ENCODE measurements around the gene EFNA4. TPM values are rescaled to one million over a fixed set of nuclear protein-coding genes. Genes with fewer than 3 reads are reported as not detected.
"Not testable (repeated sequence)": the region's sequence is repeated elsewhere in the genome, so short reads cannot be mapped to it uniquely, and the experiment has no call there.

EFNA4 gene
- total RNA-seq, 1 donor from 2014 or later = 11.8 TPM

DNA sequence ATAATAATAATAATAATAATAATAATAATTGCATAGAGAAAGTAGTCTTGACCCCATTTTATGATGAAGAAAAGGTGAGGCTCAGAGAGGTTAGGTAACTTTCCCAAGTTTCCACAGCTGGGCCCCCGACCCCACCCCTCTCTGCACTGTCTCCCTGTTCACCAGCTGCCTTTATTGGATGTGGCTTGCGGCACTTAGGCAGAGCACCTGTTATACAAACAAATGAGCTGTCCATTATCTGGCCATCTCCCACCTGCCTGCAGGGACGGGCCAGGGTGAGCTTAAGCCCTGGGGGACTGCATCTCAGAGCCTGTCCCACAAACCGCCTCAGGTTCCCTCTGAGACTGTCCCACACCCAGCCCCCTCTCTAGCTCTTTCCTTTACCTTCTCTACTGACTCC, 54.1 kb downstream of the EFNA4 start:
- no peak for FAIRE-seq

GRCh38 chr1:155118090-155118489, 54.5 kb downstream of the EFNA4 start:
- H3K4me3 ChIP-seq (ENCODE audit: insufficient read depth, low read depth, low read length); H3K9me3 ChIP-seq (ENCODE audit: insufficient read depth, low read depth, low read length); H3K4me3 Mint-ChIP-seq (ENCODE audit: unreplicated experiment); H3K79me2 ChIP-seq (ENCODE audit: insufficient read depth, low read length); H3K4me2 ChIP-seq (ENCODE audit: low read length); H3K36me3 Mint-ChIP-seq (ENCODE audit: low read depth, unreplicated experiment); H3K4me1 ChIP-seq (ENCODE audit: insufficient read depth, low read length); H2AFZ ChIP-seq (ENCODE audit: low read depth, low read length); H3K9me3 Mint-ChIP-seq (ENCODE audit: unreplicated experiment); H3K27ac ChIP-seq (ENCODE audit: low read depth, low read length); H3K9ac ChIP-seq (ENCODE audit: low read length); FAIRE-seq; H3K4me1 Mint-ChIP-seq (ENCODE audit: low read depth, unreplicated experiment); H3K27ac Mint-ChIP-seq (ENCODE audit: unreplicated experiment); H4K20me1 ChIP-seq (ENCODE audit: insufficient read depth, low read length); DNase-seq (ENCODE audit: low read depth); H3K36me3 ChIP-seq (ENCODE audit: insufficient read depth, low read length): not testable (repeated sequence)
- peaks cover 27% of the 10 kb centered on the region for H3K27me3 ChIP-seq (ENCODE audit: insufficient read depth, low read length)
- peaks cover 45% of the 10 kb centered on the region for H3K27me3 Mint-ChIP-seq (ENCODE audit: low read depth, unreplicated experiment)

More for the DNA sequence above, 54.1 kb downstream of the EFNA4 start:
- no peak overlapping the region for H3K9ac ChIP-seq (ENCODE audit: low read length)
- Mint-ChIP-seq H3K9me3 (ENCODE audit: unreplicated experiment) (peaks cover 2% of the 10 kb centered on the region), H3K4me3 (ENCODE audit: unreplicated experiment) (no peak overlapping the region), H3K27ac (ENCODE audit: unreplicated experiment) (no peak overlapping the region), H3K36me3 (ENCODE audit: low read depth, unreplicated experiment) (no peaks in the 10 kb centered on the region), H3K27me3 (ENCODE audit: low read depth, unreplicated experiment) (peaks cover 45% of the 10 kb centered on the region), H3K4me1 (ENCODE audit: low read depth, unreplicated experiment) (no peaks in the 10 kb centered on the region)
- peaks cover 27% of the 10 kb centered on the region for H3K27me3 ChIP-seq (ENCODE audit: insufficient read depth, low read length)
- no peaks in the 10 kb centered on the region for H3K79me2 ChIP-seq (ENCODE audit: insufficient read depth, low read length)
- H3K9me3 ChIP-seq (ENCODE audit: insufficient read depth, low read depth, low read length) = no peaks in the 10 kb centered on the region
- H3K4me1 ChIP-seq (ENCODE audit: insufficient read depth, low read length) = no peaks in the 10 kb centered on the region
- H3K27ac ChIP-seq (ENCODE audit: low read depth, low read length) = no peak overlapping the region
- H3K4me3 ChIP-seq (ENCODE audit: insufficient read depth, low read depth, low read length) = no peak overlapping the region
- H3K36me3 ChIP-seq (ENCODE audit: insufficient read depth, low read length) = no peaks in the 10 kb centered on the region
- H3K4me2 ChIP-seq (ENCODE audit: low read length) = no peak overlapping the region
- no peaks in the 10 kb centered on the region for H4K20me1 ChIP-seq (ENCODE audit: insufficient read depth, low read length)
- no peak overlapping the region for H2AFZ ChIP-seq (ENCODE audit: low read depth, low read length)
- TF ChIP-seq, protein P1, sequence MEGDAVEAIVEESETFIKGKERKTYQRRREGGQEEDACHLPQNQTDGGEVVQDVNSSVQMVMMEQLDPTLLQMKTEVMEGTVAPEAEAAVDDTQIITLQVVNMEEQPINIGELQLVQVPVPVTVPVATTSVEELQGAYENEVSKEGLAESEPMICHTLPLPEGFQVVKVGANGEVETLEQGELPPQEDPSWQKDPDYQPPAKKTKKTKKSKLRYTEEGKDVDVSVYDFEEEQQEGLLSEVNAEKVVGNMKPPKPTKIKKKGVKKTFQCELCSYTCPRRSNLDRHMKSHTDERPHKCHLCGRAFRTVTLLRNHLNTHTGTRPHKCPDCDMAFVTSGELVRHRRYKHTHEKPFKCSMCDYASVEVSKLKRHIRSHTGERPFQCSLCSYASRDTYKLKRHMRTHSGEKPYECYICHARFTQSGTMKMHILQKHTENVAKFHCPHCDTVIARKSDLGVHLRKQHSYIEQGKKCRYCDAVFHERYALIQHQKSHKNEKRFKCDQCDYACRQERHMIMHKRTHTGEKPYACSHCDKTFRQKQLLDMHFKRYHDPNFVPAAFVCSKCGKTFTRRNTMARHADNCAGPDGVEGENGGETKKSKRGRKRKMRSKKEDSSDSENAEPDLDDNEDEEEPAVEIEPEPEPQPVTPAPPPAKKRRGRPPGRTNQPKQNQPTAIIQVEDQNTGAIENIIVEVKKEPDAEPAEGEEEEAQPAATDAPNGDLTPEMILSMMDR (IDR thresholded peaks at IDR 0.05; ENCODE audit: insufficient read depth, low read depth, low read length) = no peak
- no peak for TF ChIP-seq EZH2 (IDR thresholded peaks at IDR 0.05; ENCODE audit: insufficient read depth, low read length)
- DNase-seq (ENCODE audit: low read depth) = no peak

Other genes starting within 250 kb of the EFNA4 start
- 0.46 and 0.66 TPM in 2 replicates for gene KCNN3, start 193.5 kb upstream of the EFNA4 start, total RNA-seq
- gene PMVK, start 127.0 kb upstream of the EFNA4 start, total RNA-seq = 15.5 and 15.6 TPM in 2 replicates
- 89.2 and 96.4 TPM in 2 replicates for gene PBXIP1, start 107.6 kb upstream of the EFNA4 start, total RNA-seq
- 20.0 and 21.8 TPM in 2 replicates for gene PYGO2, start 102.0 kb upstream of the EFNA4 start, total RNA-seq
- gene SHC1, start 93.0 kb upstream of the EFNA4 start, total RNA-seq = 391 and 397 TPM in 2 replicates
- 36.5 and 37.9 TPM in 2 replicates for gene CKS1B, start 89.1 kb upstream of the EFNA4 start, total RNA-seq
- 46.6 and 51.5 TPM in 2 replicates for gene FLAD1, start 80.4 kb upstream of the EFNA4 start, total RNA-seq
- gene LENEP, start 70.2 kb upstream of the EFNA4 start, total RNA-seq = 0.99 TPM in 1 of 2 replicates, not detected in the other
- 46.1 and 47.5 TPM in 2 replicates for gene ZBTB7B, start 60.9 kb upstream of the EFNA4 start, total RNA-seq
- 0.34 and 0.36 TPM in 2 replicates for gene DCST2, start 30.0 kb upstream of the EFNA4 start, total RNA-seq
- gene DCST1, start 29.9 kb upstream of the EFNA4 start, total RNA-seq = not detected in 2 replicates
- gene ADAM15, start 12.4 kb upstream of the EFNA4 start, total RNA-seq = 66.8 and 68.3 TPM in 2 replicates
- gene EFNA3, start 15.1 kb downstream of the EFNA4 start, total RNA-seq = 2.9 and 3.4 TPM in 2 replicates
- gene EFNA1, start 64.1 kb downstream of the EFNA4 start, total RNA-seq = 11.3 and 16.4 TPM in 2 replicates
- 22.8 and 25.4 TPM in 2 replicates for gene SLC50A1, start 72.1 kb downstream of the EFNA4 start, total RNA-seq
- gene DPM3, start 76.8 kb downstream of the EFNA4 start, total RNA-seq = 31.0 and 36.2 TPM in 2 replicates
- 161 TPM in 2 replicates for gene KRTCAP2, start 109.6 kb downstream of the EFNA4 start, total RNA-seq
- gene TRIM46, start 110.1 kb downstream of the EFNA4 start, total RNA-seq = 13.2 and 13.6 TPM in 2 replicates
- 153 and 162 TPM in 2 replicates for gene THBS3, start 144.2 kb downstream of the EFNA4 start, total RNA-seq
- 39.8 and 41.8 TPM in 2 replicates for gene MTX1, start 145.0 kb downstream of the EFNA4 start, total RNA-seq
- gene ENTREP3, start 191.7 kb downstream of the EFNA4 start, total RNA-seq = 51.1 and 51.7 TPM in 2 replicates
- 68.9 and 70.3 TPM in 2 replicates for gene SCAMP3, start 198.6 kb downstream of the EFNA4 start, total RNA-seq
- gene CLK2, start 209.8 kb downstream of the EFNA4 start, total RNA-seq = 31.7 and 36.1 TPM in 2 replicates
- gene HCN3, start 213.7 kb downstream of the EFNA4 start, total RNA-seq = 3.4 and 3.6 TPM in 2 replicates
- not detected in 2 replicates for gene PKLR, start 237.7 kb downstream of the EFNA4 start, total RNA-seq
- 153 and 217 TPM in 2 replicates for gene FDPS, start 245.1 kb downstream of the EFNA4 start, total RNA-seq